HepG2 (cell line): ENCODE results near the gene TXNDC16. TPM values are rescaled to one million over a fixed set of nuclear protein-coding genes. Genes with fewer than 3 reads are reported as not detected.

Source experiments
- ATAC-seq: fragments of 200-7000 bp; cut with Tn5 transposase; 3 replicates; pipeline ENCODE4 v1.9.1; 2020; ENCODE audit warnings: mild to moderate bottlenecking, moderate library complexity
- BruUV-seq: library from RNA; stranded (reverse); fragments of 400-500 nt; replicated peaks from 2 replicates; lab custom pipeline; 2021; lab: Mats Ljungman, UMichigan
- CTCF ChIA-PET: fragments of 300-600 bp; formaldehyde crosslinking; extraction: SDS; loops from one replicate; lab custom pipeline; 2021; ENCODE audit warnings: low total read pairs, inconsistent platforms, low intra/inter-chr PET ratio; lab: Yijun Ruan, JAX
- POLR2A ChIA-PET: fragments of 350-600 bp; sonication (Branson Sonifier 250); formaldehyde crosslinking; loops from one replicate; lab custom pipeline; 2020; ENCODE audit warnings: antibody characterized with exemption, inconsistent platforms; lab: Yijun Ruan, JAX
- DNase-seq: peaks from one replicate; pipeline ENCODE4 v3.0.0-alpha.2; 2015; ENCODE audit warnings: low spot score
- FAIRE-seq: peaks from 3 replicates; lab custom pipeline; 2011; peaks lifted over from hg19 to GRCh38; lab: Jason Lieb, UNC
- H2AFZ ChIP-seq: one replicate; pipeline ENCODE4 v1.6.1; 2011; ENCODE audit warnings: low read length, inconsistent platforms
- H3K27ac ChIP-seq: fragments of 300-600 bp; 3 replicates; pipeline ENCODE4 v1.8.0; 2011; ENCODE audit warnings: mixed run types, mild to moderate bottlenecking, mixed read lengths, low read length, inconsistent platforms; ENCODE audit not compliant: insufficient read depth; ENCODE audit errors: extremely low read length
- H3K27me3 ChIP-seq, 2 experiments: fragments of 200-600 bp in 1 of 2; 2 replicates in 1 of 2; 3 replicates in 1 of 2; pipeline versions ENCODE4 v1.6.0 to v1.8.0; 2011; ENCODE audit warnings: low read length in 2 of 2, mild to moderate bottlenecking in 2 of 2, moderate library complexity in 2 of 2, inconsistent platforms in 1 of 2; ENCODE audit not compliant: insufficient read depth in 2 of 2, control insufficient read depth in 1 of 2
- H3K36me3 ChIP-seq, 2 experiments: fragments of 200-600 bp in 1 of 2; replicated peaks in 1 of 2; 2 replicates in 1 of 2; 3 replicates in 1 of 2; pipeline versions ENCODE4 v1.5.1 to v1.8.0; 2011; ENCODE audit warnings: low read length in 2 of 2, inconsistent platforms in 1 of 2; ENCODE audit not compliant: insufficient read depth in 2 of 2, control insufficient read depth in 1 of 2
- H3K4me1 ChIP-seq: 2 replicates; pipeline ENCODE4 v1.5.1; 2012; ENCODE audit warnings: low read length, inconsistent platforms; ENCODE audit not compliant: insufficient read depth
- H3K4me2 ChIP-seq: 2 replicates; pipeline ENCODE4 v1.6.0; 2011; ENCODE audit warnings: low read depth, low read length, inconsistent platforms
- H3K4me3 ChIP-seq, 3 experiments: fragments of 200-600 bp in 1 of 3; sonication (generic), shearing (Covaris generic) in 1 of 3; replicated peaks in 1 of 3; 2 replicates each; pipeline ENCODE4 v1.5.1; 2011 to 2016; ENCODE audit warnings: low read length in 3 of 3, inconsistent platforms in 2 of 3, low read depth in 2 of 3, mild to moderate bottlenecking in 2 of 3, control low read depth in 1 of 3, mixed read lengths in 1 of 3; ENCODE audit not compliant: insufficient read depth in 1 of 3
- H3K79me2 ChIP-seq: one replicate; pipeline ENCODE4 v1.6.1; 2011; ENCODE audit warnings: low read length, inconsistent platforms; ENCODE audit not compliant: insufficient read depth
- H3K9ac ChIP-seq: 2 replicates; pipeline ENCODE4 v1.6.0; 2011; ENCODE audit warnings: mild to moderate bottlenecking, low read depth, low read length, inconsistent platforms; ENCODE audit not compliant: insufficient read depth
- H3K9me3 ChIP-seq: 2 replicates; pipeline ENCODE4 v1.5.1; 2012; ENCODE audit warnings: mild to moderate bottlenecking, low read length
- H4K20me1 ChIP-seq: 2 replicates; pipeline ENCODE4 v1.6.0; 2011; ENCODE audit warnings: inconsistent platforms, mild to moderate bottlenecking, low read length, moderate library complexity; ENCODE audit not compliant: insufficient read depth
- GATA4 ChIP-seq: sonication (generic); IDR thresholded peaks from 2 replicates; pipeline ENCODE4 v1.6.1; 2016; ENCODE audit warnings: antibody characterized with exemption, low read depth, borderline replicate concordance
- GATAD2A ChIP-seq: IDR thresholded peaks from 2 replicates; pipeline ENCODE4 v1.6.1; 2016
- KLF12 ChIP-seq: sonication (generic); formaldehyde crosslinking; IDR thresholded peaks from 2 replicates; pipeline ENCODE4 v1.4.0; 2020; ENCODE audit warnings: missing genetic modification reagents, borderline replicate concordance
- MAF1 ChIP-seq: sonication (generic); formaldehyde crosslinking; IDR thresholded peaks from 2 replicates; pipeline ENCODE4 v1.5.0; 2020; ENCODE audit warnings: missing genetic modification reagents, borderline replicate concordance
- RBM22 ChIP-seq: fragments of 200-400 bp; formaldehyde crosslinking; optimal IDR thresholded peaks from 2 replicates; pipeline ENCODE3; 2017; ENCODE audit warnings: mild to moderate bottlenecking, low read length, moderate library complexity
- ZNF292 ChIP-seq: sonication (generic); formaldehyde crosslinking; IDR thresholded peaks from 2 replicates; pipeline ENCODE4 v1.8.1; 2022; ENCODE audit warnings: mild to moderate bottlenecking, low read depth, missing genetic modification reagents, borderline replicate concordance
- ZNF34 ChIP-seq: sonication (generic); formaldehyde crosslinking; IDR thresholded peaks from 2 replicates; pipeline ENCODE4 v1.4.0; 2020; ENCODE audit warnings: mild to moderate bottlenecking, missing genetic modification reagents, borderline replicate concordance
- ZNF660 ChIP-seq: sonication (generic); formaldehyde crosslinking; IDR thresholded peaks from 2 replicates; pipeline ENCODE4 v1.5.1; 2020; ENCODE audit warnings: mild to moderate bottlenecking, low read depth, missing genetic modification reagents, borderline replicate concordance
- ZNF879 ChIP-seq: sonication (generic); formaldehyde crosslinking; IDR thresholded peaks from 2 replicates; pipeline ENCODE4 v1.8.1; 2023; ENCODE audit warnings: missing genetic modification reagents
- ZSCAN12 ChIP-seq: sonication (generic); formaldehyde crosslinking; IDR thresholded peaks from 2 replicates; pipeline ENCODE4 v1.9.0; 2021; ENCODE audit warnings: mild to moderate bottlenecking, missing genetic modification reagents
- in situ Hi-C: cut with HindIII; loops from 2 replicates; pipeline ENCODE4 v1.10.0; 2017; ENCODE audit warnings: low pct_unique_long_range_greater_than_20kb; ENCODE audit not compliant: extremely low pct_ligation_motif_present
- intact Hi-C: fragments of 100-400 bp; cut with micrococcal nuclease; formaldehyde crosslinking; loops from one replicate; pipeline ENCODE4 v1.10.0; 2022; ENCODE audit not compliant: unreplicated experiment
- polyA plus RNA-seq, 8 experiments: library from polyadenylated mRNA; depleted of rRNA in 3 of 8; stranded (reverse) in 7 of 8; unstranded in 1 of 8; fragments of >200 nt; fragmentation: Illumina TruSeq in 4 of 8; extraction: Trizol in 4 of 8; gene quantifications; 2 replicates each; pipeline versions ENCODE4 v1.2.1 to v1.2.3, GENCODE V29; 2011 to 2016; ENCODE audit warnings: low read depth in 4 of 8, missing spikeins in 1 of 8, mixed read lengths in 1 of 8; ENCODE audit not compliant: insufficient read depth in 1 of 8
- total RNA-seq, 5 experiments: library from RNA; depleted of rRNA; stranded (reverse); fragments of >200 nt; fragmentation: Illumina TruSeq; extraction: Trizol; gene quantifications; 2 replicates each; pipeline ENCODE4 v1.2.3, GENCODE V29; 2016; ENCODE audit warnings: low read depth in 1 of 5

TXNDC16 gene
- total and polyA plus RNA-seq, 2 of the 13 experiments (the other 11 are each of a cell fraction or from before 2014, with no cell fraction given): 4.6 to 6.2 TPM

- Histone ChIP-seq H3K9me3 (peaks cover 5% of the 10 kb centered on the region; the same call in 1 of the 2 replicates), H3K4me3 (no peak overlapping the region), H3K79me2 (no peaks in the 10 kb centered on the region), H3K4me2 (0 out of 2 replicates have a peak overlapping the region, but pooled peaks have one; percentile 5), H2AFZ (no peak overlapping the region), H3K9ac (no peak overlapping the region), H3K36me3 (0 out of 5 replicates have a peak, but pooled peaks cover 0 to 6% of the 10 kb centered on the region in 2 experiments), H3K4me1 (peaks cover 19% of the 10 kb centered on the region), H3K27ac (peak overlapping the region; percentile 37), H3K27me3 (no peaks in the 10 kb centered on the region), H4K20me1 (no peaks in the 10 kb centered on the region)
- TF ChIP-seq ZNF879 (CRISPR knock-in tag): no peak
- TF ChIP-seq RBM22: no peak
- no peak for TF ChIP-seq ZNF292 (CRISPR knock-in tag)
- no peak for TF ChIP-seq ZNF660 (CRISPR knock-in tag)
- TF ChIP-seq KLF12: no peak
- no peak for TF ChIP-seq GATA4
- TF ChIP-seq ZSCAN12 (CRISPR knock-in tag): no peak
- no peak for TF ChIP-seq GATAD2A (CRISPR knock-in tag)
- no peak for TF ChIP-seq MAF1 (CRISPR knock-in tag)
- no peak for TF ChIP-seq ZNF34 (CRISPR knock-in tag)
- POLR2A ChIA-PET: interaction anchor here (1.0 kb wide), 1 partner anchor 95 kb away, joined by 6 read pairs; the partner anchor contains the start of genes GPR137C and TXNDC16
- FAIRE-seq (no peak), ATAC-seq (no peak), DNase-seq (no peak)
- CTCF ChIA-PET: no interaction called here
- intact Hi-C loops: loop anchor here (5.0 kb wide), 1 partner anchor 95 kb away; the partner anchor contains the start of genes GPR137C and TXNDC16
- no TSS peak for BruUV-seq
- in situ Hi-C loops: no loop called here
These were observed 94.9 kb downstream of the TXNDC16 start for GRCh38 chr14:52457411-52457810.
